Measurements from ENCODE around the gene PRR33. TPM values are rescaled to one million over a fixed set of nuclear protein-coding genes. Genes with fewer than 3 reads are reported as not detected.

Gene PRR33
- total RNA-seq, 1 experiment from 2014 or later, result not detected

GRCh38 chr11:1938343-1939005 is 46.8 kb upstream of the PRR33 start:
- H3K79me2 ChIP-seq (ENCODE audit: low read length), result no peaks in the 10 kb centered on the region
- H2AFZ ChIP-seq (ENCODE audit: low read length), result no peak overlapping the region
- H3K4me1 ChIP-seq (ENCODE audit: insufficient read depth, low read length), result no peaks in the 10 kb centered on the region
- ChIA-PET CTCF (no interaction called here), POLR2A (ENCODE audit: unreplicated experiment) (interaction anchor here (0.6 kb wide), 1 partner anchor 31 kb away, joined by 3 read pairs; no protein-coding TSS in a partner anchor)
- H3F3A ChIP-seq (ENCODE audit: low read length, unreplicated experiment), result no peaks in the 10 kb centered on the region
- H3K36me3 ChIP-seq (ENCODE audit: low read depth, low read length), result no peaks in the 10 kb centered on the region
- H3K9me3 ChIP-seq (ENCODE audit: low read length), result no peaks in the 10 kb centered on the region
- no TSS peak for BruUV-seq (replicated peaks)
- no peak overlapping the region for H3K4me2 ChIP-seq (ENCODE audit: low read length)
- H3K27me3 ChIP-seq (ENCODE audit: low read length), result no peaks in the 10 kb centered on the region
- no peaks in the 10 kb centered on the region for H4K20me1 ChIP-seq (ENCODE audit: low read length)
- no peak for DNase-seq
- no peak for ATAC-seq
- TF ChIP-seq EZH2 (IDR thresholded peaks at IDR 0.05; ENCODE audit: low read length, unreplicated experiment), result no peak
- no peak for TF ChIP-seq EZH2phosphoT487 (IDR thresholded peaks at IDR 0.05; ENCODE audit: borderline replicate concordance, low read length)
- TF ChIP-seq CTCF (conservative IDR thresholded peaks at IDR 0.05; ENCODE audit: low read depth, low read length), result no peak
- no peak overlapping the region for H3K27ac ChIP-seq (ENCODE audit: low read length)
- H3K9ac ChIP-seq (ENCODE audit: low read length), result no peak overlapping the region
- intact Hi-C loops (cut with micrococcal nuclease), result no loop called here
- no peak overlapping the region for H3K4me3 ChIP-seq (ENCODE audit: low read length)
- no peaks in the 10 kb centered on the region for H3K9me2 ChIP-seq (replicated peaks; ENCODE audit: low read length)

GRCh38 chr11:1937616-1938342 is 46.1 kb upstream of the PRR33 start:
- no TSS peak for BruUV-seq (replicated peaks)
- H3K27me3 ChIP-seq (ENCODE audit: low read length), result no peaks in the 10 kb centered on the region
- no peak overlapping the region for H3K4me2 ChIP-seq (ENCODE audit: low read length)
- H3K4me3 ChIP-seq (ENCODE audit: low read length), result no peak overlapping the region
- H3K9me3 ChIP-seq (ENCODE audit: low read length), result no peaks in the 10 kb centered on the region
- intact Hi-C loops (cut with micrococcal nuclease), result no loop called here
- no peak for TF ChIP-seq CTCF (conservative IDR thresholded peaks at IDR 0.05; ENCODE audit: low read depth, low read length)
- TF ChIP-seq EZH2phosphoT487 (IDR thresholded peaks at IDR 0.05; ENCODE audit: borderline replicate concordance, low read length), result no peak
- TF ChIP-seq EZH2 (IDR thresholded peaks at IDR 0.05; ENCODE audit: low read length, unreplicated experiment), result no peak
- H2AFZ ChIP-seq (ENCODE audit: low read length), result no peak overlapping the region
- ATAC-seq (no peak), DNase-seq (no peak)
- H3K79me2 ChIP-seq (ENCODE audit: low read length), result no peaks in the 10 kb centered on the region
- H3F3A ChIP-seq (ENCODE audit: low read length, unreplicated experiment), result no peaks in the 10 kb centered on the region
- H3K4me1 ChIP-seq (ENCODE audit: insufficient read depth, low read length), result no peaks in the 10 kb centered on the region
- no peak overlapping the region for H3K9ac ChIP-seq (ENCODE audit: low read length)
- ChIA-PET CTCF (no interaction called here), POLR2A (ENCODE audit: unreplicated experiment) (interaction anchor here (0.6 kb wide), 1 partner anchor 30 kb away, joined by 3 read pairs; no protein-coding TSS in a partner anchor)
- no peak overlapping the region for H3K27ac ChIP-seq (ENCODE audit: low read length)
- H4K20me1 ChIP-seq (ENCODE audit: low read length), result no peaks in the 10 kb centered on the region
- no peaks in the 10 kb centered on the region for H3K36me3 ChIP-seq (ENCODE audit: low read depth, low read length)
- no peaks in the 10 kb centered on the region for H3K9me2 ChIP-seq (replicated peaks; ENCODE audit: low read length)
